ENCODE data around the gene AP5S1. TPM values are rescaled to one million over a fixed set of nuclear protein-coding genes. Genes with fewer than 3 reads are reported as not detected.

Gene AP5S1
- total RNA-seq, 1 donor from 2014 or later: 14.4 TPM

GRCh38 chr20:3819411-3820047 lies 818 bp upstream of the AP5S1 start:
- no peak for DNase-seq (ENCODE audit: low read depth)
- TF ChIP-seq CTCF (conservative IDR thresholded peaks at IDR 0.05; ENCODE audit: low read depth, low read length): no peak

GRCh38 chr20:3820901-3821727 lies 767 bp downstream of the AP5S1 start:
- H3K4me3 ChIP-seq (ENCODE audit: low read depth, low read length): peak overlapping the region; percentile 74
- no peak for TF ChIP-seq CTCF (conservative IDR thresholded peaks at IDR 0.05; ENCODE audit: low read depth, low read length)
- no peak for DNase-seq (ENCODE audit: low read depth)

More at GRCh38 chr20:3819411-3820047, 818 bp upstream of the AP5S1 start:
- H3K4me3 ChIP-seq (ENCODE audit: low read depth, low read length): peak overlapping the region; percentile 74

- no peak for DNase-seq (ENCODE audit: low read depth)
- no peak for TF ChIP-seq CTCF (conservative IDR thresholded peaks at IDR 0.05; ENCODE audit: low read depth, low read length)
- no peak overlapping the region for H3K4me3 ChIP-seq (ENCODE audit: low read depth, low read length)
These were observed 1.6 kb downstream of the AP5S1 start for GRCh38 chr20:3821996-3822395.

GRCh38 chr20:3823881-3824280 lies 3.5 kb downstream of the AP5S1 start:
- no peak overlapping the region for H3K4me3 ChIP-seq (ENCODE audit: low read depth, low read length)
- DNase-seq (ENCODE audit: low read depth): no peak
- no peak for TF ChIP-seq CTCF (conservative IDR thresholded peaks at IDR 0.05; ENCODE audit: low read depth, low read length)

- TF ChIP-seq CTCF (conservative IDR thresholded peaks at IDR 0.05; ENCODE audit: low read depth, low read length): no peak
- no peak for DNase-seq (ENCODE audit: low read depth)
These were observed 5.2 kb downstream of the AP5S1 start for GRCh38 chr20:3825526-3825925.

GRCh38 chr20:3826420-3826819 lies 6.1 kb downstream of the AP5S1 start:
- no peak for DNase-seq (ENCODE audit: low read depth)
- no peak overlapping the region for H3K4me3 ChIP-seq (ENCODE audit: low read depth, low read length)
- no peak for TF ChIP-seq CTCF (conservative IDR thresholded peaks at IDR 0.05; ENCODE audit: low read depth, low read length)

More at GRCh38 chr20:3825526-3825925, 5.2 kb downstream of the AP5S1 start:
- no peak overlapping the region for H3K4me3 ChIP-seq (ENCODE audit: low read depth, low read length)
